ENCODE data around the gene ALAD.
"Not testable (repeated sequence)": the region's sequence is repeated elsewhere in the genome, so short reads cannot be mapped to it uniquely, and the experiment has no call there.

The ALAD gene

DNA sequence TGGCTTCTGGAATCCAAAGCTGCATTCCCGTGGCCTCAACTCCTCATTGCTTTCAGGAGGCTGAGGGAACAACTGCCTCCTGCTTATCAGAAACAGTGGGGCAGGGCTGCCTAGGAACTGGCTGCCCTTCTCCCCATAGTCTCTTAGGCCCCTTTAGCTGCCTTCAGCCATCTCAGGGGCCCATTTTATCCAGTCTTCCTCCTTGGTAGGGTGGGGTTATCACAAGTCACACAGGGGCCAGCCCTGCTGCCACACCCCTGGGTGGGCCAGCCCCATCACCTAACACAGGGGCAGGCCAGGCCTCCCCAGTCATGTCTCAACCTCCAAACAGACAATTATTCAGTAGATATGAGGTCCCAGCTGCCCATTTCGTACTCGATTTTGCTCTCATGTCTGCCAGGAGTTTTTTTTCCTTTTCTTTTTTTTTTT is 3.9 kb downstream of the ALAD start:
- DNase-seq: no peak

DNA sequence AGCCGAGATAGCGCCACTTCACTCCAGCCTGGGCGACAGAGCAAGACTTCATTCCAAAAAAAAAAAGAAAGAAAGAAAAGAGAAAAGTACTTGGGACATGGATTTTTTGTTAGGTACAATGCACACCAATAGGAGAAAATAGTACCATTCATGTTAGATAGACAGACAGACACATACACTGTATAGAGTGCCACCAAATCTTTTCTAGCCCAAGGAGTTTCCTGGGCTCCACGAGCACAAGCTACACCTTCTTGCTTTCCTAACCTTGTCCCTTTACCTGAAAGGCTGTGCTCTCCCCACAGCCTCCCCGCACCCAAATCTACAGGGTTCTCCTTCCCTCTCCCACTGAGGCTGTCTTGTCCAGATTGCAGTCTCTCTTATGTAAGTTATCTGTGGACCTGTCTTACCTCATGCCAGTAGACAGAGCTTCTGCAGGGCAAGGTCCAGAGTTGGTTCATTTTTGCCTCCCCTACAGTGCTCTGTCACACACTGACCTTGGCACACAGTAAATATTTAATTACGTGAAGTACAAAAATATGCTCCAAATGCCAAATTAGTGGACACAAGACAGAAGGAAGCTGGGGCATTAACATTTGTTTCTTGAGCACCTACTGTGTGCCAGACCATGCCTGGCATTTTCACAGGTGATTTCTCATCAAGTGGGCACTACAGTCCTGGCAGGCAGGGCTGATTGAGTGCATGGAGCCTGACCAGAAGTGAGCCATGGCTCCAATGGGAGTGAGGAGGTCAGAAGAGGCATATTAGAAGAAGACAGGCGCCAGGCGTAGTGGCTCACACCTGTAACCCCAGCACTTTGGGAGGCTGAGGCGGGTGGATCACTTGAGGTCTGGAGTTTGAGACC is 5.9 kb downstream of the ALAD start:
- DNase-seq: no peak

DNA sequence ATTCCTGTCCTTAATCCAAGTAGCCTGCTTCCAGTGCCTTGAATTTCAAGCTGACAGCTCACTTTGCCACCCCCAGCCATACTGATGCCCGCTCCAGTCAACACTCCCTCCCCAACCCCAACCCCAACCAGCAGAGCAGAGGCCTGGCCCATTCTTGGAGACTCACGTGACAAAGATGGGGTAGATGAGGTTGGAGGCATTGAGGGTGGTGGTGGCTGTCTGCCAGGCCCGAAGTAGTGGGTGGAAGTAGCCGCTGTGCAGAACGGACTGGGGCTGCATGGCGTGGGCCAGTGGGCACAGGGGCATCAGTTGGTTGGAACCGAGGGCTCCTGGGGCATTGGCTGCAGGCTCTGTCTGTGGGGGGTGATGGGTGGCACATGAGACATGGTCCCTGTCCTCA is 7.8 kb downstream of the ALAD start:
- DNase-seq: no peak

DNA sequence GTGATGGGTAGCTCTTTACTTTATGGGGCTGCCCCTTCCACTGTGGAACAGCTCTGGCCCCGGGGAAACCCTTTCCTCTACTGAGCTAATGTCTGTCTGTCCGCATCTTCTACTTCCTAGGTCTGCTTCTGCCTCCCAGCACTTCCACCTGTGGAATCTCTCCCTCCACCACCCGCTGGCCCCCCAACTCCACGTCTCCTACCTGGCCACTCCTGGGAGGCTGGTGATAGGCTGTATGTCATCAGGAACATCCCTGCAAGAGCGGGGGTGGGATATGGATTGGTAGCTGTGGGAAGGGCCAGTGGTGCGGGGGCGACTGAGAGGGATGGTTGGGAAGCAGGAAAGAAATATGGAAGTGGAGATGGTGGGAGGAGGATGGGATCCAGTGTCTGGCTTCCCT is 9.2 kb downstream of the ALAD start:
- no peak for DNase-seq

DNA sequence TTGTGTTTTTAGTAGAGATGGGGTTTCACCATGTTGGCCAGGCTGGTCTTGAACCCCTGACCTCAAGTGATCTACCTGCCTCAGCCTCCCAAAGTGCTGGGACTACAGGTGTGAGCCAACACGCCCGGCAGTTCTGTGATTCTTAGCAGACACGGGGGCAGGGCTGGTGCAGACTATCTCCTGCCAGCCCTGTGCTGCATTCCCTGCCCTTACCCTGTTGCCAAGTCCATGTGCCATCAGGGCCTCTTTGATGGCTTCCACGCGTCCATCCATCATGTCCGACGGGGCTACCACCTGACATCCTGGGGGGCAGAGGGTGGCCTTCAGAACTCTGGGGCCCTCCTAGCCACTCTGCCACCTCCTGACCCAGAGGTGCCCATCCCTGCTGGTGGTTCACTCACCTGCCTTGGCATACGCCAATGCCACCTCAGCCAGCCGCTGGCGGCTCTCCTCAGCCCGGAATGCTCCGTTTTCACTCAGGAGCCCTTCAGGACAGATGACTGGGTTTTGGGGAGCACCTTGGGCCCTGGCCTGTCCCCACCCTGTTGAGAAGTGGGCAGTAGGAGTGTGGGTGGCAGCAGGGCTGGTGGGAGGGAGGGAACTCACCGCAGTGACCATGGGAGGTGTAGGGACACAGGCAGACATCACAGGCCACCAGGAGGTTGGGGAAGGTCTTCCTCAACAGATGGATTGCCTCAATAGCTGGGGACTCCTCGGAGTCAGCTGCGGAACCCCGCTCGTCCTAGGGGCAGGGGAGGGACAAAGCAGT is 10.7 kb downstream of the ALAD start:
- no peak for DNase-seq

DNA sequence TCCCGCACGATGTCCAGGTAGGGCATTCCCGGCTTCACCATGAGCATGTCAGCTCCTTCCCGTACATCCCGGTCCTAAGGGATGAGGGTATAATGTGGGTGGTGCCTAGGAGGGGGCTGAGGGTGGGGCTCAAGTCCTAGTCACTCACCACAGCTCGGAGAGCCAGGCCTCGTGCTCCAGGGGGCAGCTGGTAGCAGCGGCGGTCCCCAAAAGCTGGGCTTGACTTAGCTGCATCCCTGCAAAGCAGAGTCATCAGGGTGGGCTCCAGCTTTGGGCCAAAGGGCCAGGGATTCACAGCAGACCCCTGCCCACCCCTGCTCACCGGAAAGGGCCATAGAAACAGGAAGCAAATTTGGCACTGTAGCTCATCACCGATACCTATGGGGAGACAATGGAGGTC is 11.6 kb downstream of the ALAD start:
- no peak for DNase-seq

DNA sequence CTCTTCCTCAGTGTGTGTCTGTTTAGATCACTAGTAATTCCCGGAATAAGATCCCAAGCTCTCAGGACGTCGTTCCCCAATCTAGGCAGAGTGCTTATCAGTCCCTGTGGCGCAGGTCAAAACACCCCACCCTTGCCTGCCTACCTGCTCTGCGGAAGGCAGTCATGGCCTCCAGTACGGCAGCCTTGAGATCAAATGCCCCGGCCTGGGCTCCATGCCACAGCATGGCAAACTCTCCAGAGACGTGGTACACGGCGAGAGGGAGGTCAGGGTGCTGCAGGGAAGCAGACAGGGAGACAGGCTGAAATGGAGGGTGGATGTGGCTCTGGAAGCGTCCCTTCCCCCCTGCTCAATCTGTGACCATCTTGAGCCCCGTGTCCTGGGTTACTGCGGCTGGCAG is 12.3 kb downstream of the ALAD start:
- no peak for DNase-seq

DNA sequence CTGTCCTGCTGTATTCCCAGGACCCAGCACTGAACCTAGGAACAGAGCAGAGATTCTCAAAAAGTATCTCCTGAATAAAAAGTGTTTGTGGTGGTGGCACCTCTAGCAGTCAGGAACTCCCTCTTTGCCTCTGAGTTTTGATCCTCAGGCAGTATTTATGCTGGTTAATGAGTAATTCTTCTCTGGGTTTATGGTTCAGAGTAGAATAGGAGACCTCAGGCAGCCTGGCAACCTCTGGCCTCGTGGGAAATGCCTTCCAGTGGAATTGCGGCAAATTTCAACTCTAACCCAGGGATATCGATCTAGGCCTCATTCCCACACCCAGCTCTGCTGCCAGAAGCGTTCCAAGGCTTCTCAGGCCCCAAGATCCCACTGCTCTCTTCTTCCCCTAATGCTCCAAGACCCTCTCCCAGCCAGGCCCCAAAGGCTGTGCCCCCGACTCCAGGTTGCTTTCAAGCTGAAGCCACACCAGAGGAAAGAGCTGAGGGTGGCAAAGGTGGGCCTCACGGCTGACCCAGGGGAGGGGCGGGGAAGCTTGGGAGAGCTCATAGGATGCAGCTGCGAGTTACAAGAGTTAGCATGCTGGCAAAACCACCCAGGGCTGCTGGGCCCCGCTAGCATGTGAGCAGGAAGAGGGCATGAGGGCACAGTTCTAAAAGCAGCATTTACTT is 13.4 kb downstream of the ALAD start:
- DNase-seq: no peak

DNA sequence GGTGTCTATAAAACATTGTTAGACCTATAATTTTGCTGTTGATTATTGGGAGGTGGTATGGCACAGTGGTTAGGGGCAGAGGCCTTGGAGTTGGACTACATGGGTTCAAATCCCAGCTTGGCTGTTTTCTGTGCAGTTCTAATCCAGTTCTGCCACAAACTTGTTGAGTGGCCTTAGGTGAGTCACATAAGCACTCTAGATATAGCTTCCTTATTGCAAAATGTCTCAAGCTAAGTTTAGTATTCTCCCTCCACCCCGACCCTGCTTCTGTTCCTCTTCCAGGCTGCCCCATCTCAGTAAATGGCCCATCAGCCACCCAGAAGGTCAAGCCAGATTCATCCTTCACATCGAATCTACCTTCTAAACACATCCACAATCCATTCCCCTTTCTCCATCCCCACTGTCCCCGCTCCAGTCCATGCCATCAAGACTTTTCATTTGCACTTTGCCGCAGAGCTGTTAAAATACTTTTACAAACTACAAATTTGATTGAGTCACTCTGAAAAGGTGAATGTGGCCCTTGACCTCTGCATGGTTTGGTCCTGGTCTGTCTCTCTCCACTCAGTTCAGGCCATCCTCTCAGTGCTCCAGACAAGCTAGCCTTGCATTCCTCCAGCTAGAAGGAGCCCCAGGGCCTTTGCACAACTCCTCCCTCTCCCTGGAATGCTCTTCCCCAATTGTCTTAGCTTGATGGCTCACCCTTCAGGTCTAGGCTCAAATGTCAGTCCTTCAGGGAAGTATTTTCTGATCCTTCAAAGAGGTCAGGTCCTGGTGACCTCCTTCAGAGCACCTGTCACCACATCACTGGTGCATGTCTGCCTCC is 14.3 kb downstream of the ALAD start:
- DNase-seq: no peak

DNA sequence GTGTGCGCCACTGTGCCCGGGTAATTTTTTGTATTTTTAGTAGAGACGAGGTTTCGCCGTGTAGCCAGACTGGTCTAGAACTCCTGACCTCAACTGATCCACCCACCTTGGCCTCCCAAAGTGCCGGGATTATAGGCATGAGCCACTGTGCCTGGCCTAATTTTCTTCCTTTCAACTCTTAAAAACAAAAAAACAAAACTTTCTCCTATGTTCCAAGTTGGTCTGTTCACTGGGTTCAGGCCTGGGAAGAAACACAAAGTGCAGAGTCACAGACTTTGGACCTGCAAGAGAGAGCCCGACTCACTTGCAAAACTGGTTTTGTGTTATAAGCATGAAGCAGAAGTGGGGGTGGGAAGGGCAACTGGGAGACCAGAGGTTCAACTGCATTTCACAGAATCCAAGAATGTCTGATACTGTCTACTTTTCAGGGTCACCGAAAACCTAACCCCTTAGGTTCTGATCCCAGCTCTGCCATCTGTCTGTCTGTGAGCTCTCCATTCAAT is 19.1 kb downstream of the ALAD start:
- no peak for DNase-seq

DNA sequence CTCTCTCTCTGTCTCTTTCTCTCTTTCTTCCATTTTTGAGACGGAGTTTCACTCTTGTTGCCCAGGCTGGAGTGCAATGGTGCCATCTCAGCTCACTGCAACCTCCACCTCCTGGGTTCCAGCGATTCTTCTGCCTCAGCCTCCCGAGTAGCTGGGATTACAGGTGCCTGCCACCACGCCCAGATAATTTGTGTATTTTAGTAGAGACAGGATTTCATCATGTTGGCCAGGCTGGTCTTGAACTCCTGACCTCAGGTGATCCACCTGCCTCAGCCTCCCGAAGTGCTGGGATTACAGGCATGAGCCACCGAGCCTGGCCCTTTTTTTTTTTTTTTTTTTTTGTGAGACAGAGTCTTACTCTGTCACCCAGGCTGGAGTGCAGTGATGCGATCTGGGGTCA is 19.6 kb downstream of the ALAD start:
- DNase-seq: not testable (repeated sequence)

DNA sequence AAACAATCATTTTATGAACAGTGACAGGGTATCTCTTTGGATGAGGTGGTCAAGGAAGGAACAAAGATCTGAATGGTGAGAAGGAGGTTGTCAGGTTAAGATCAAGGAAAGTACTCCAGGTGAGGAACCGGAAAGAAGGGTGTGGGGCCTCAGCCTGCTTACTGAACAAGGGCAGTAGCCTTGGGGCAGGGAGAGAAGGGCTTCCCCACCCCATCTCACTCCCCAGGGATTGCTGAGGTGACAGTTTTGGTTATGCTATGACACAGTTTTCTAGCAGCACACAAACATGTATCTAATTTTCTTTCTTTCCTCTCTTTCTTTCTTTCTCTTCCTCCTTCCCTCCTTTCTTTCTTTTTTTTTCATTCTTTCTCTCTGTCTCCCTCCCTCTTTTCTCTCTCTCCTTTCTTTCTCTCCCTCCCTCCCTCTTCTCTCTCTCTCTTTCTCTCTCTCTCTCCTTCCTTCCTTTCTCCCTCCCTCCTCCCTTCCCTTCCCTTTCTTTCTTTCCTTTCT is 20.2 kb downstream of the ALAD start:
- DNase-seq: no peak

DNA sequence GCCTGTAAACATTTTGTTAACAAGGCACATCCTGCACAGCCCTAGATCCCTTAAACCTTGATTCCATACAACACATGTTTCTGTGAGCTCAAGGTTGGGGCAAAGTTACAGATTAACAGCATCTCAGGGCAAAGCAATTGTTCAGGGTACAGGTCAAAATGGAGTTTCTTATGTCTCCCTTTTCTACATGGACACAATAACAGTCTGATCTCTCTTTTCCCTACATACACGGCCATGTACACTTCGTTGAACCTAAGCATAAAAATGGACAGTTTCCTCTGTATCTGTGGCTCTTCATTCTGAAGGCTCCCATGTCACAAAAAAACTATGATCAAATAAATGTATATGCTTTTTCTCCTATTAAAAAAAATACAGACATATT is 21.3 kb downstream of the ALAD start:
- not testable (repeated sequence) for DNase-seq

DNA sequence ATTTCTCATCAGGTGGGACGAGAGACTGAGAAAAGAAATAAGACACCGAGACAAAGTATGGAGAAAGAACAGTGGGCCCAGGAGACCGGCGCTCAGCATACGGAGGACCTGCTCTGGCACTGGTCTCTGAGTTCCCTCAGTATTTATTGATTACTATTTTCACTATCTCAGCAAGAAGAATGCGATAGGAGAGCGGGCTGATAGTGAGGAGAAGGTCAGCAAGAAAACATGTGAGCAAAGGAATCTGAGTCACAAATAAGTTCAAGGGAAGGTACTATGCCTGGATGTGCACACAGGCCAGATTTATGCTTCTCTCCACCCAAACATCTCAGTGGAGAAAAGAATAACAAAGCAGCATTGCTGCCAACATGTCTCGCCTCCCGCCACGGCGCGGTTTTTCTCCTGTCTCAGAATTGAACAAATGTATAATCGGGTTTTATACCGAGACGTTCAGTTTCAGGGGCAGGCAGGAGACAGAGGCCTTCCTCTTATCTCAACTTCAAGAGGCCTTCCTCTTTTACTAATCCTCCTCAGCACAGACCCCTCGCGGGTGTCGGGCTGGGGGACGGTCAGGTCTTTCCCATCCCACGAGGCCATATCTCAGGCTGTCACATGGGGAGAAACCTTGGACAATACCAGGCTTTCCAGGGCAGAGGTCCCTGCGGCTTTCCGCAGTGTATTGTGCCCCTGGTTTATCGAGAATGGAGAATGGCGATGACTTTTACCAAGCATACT is 21.8 kb downstream of the ALAD start:
- not testable (repeated sequence) for DNase-seq

DNA sequence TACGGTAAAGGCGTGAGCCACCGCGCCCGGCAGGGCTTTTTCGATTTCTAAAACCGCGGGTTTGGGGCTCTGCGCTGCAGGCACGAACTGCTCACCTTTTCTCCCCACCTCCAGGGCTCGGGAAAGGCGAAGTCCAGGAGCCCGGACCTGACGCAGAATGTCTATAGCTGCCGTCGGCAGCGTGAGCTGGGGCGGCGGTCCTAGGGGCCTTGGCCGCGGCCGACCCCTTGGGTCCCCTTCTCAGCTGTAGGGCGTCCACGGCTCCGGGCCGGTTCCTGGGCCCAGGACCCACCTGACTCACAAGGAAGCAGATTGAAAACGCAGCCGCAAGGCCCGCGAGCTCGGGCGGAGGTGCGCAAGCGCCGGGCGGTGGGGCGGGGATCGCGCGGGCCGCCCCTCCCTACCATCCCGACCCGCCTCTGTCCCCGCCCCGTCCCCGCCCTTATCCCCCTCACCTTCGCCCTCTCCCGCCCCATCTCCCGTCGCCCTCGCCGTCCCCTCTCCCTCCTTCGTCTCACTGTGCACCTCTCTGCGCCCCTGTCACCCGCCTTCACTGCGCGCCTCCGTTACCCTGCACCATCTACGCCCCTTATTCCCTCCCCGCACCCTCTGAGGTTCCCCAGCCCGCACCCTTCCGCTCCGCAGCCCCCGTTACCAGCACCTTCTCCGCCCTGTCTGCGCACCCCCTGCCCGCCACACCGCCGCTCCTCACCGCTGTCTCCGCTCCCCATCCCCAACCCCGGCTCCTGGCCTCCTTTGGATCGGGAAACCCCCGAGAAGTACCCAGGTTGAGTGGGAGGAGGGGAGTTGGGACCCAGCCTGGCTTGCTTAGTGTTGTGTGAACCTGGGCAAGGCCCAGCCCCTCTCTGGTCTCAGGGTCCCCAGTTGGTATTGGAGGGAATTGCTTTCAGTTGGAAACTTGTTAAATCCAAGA is 24.2 kb downstream of the ALAD start, which contains the start of gene HDHD3:
HDHD3 (minus strand) TSS at position 353 of the 934 bp plus-strand sequence. CDS start 2,632 bp downstream, outside the sequence.
- peak; percentile 78 to 88 for DNase-seq

DNA sequence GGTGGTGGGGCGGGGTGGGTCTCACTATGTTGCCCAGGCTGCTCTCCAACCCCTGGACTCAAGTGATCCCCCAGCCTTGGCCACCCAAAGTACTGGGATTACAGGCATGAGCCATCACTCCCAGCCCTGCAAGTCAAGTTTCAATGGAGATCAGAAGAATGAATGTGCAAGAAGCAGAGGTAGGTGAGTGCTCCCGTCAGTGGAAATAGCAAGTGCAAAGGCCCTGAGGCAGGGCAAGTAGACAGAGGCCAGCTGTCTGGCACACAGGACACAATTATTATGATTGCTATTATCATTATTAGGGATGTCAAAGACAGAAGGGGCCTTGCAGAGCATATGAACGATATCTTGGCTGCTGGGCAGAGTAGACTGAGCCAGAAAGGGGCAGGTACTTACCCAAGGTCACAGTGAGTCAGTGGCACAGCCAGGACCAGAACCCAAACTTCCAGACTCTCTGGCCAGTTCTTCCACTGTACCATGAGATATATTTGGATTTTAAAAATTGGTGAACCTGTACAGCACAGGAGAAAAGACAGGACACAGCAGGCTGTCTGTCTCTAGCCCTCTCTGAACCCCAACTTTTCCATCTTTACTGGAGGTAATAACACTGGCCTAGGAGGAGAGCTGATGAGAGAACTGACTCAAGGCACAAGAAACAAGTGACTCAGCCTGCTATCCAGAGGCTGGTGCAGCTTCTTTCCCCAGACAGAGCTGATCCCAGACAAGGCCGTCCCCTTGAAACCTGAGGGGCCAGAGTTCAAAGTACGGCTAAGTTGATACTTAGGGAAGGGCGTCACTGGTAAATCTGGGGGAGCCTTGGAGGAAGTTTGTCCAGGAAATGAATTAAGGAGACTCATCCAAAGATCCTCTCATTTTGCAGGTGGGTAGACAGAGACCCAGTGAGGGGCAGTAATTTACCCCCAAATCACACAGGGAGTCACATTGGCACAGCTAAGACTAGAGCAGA is 25.7 kb downstream of the ALAD start:
- DNase-seq: no peak

DNA sequence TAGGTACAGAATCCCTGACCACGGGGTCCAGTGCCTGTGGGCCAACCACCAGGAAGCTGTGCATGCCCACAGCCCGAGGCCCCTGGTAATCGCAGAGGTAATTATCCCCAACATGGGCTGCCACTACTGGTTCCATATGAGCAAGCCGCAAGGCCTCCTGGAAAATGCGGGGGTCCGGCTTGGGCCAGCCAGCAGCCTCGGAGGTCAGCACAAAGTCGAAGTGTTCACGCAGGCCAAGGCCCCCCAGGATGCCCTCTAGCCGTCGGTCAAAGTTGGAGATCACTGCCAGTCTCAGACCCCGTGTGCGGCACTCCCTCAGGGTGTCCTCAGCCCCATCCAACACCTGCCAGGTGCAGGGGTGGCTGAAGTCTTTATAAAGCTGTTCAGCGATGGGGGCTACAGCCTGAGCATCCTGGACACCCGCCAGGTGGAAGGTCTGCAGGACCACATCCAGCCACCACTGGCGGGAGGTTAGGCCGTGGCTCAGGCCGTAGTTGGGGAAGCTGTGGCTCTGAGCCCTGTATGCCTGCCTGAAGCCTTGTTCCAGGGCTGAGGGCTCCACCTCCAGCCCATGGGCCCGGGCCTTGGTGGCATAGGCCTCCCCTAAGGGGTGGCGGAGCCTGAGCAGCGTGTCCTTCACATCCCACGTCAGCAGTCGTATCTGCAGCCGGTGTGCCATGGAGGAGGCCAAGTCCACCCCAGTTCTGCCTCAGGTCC is 27.2 kb downstream of the ALAD start:
- DNase-seq: no peak

DNA sequence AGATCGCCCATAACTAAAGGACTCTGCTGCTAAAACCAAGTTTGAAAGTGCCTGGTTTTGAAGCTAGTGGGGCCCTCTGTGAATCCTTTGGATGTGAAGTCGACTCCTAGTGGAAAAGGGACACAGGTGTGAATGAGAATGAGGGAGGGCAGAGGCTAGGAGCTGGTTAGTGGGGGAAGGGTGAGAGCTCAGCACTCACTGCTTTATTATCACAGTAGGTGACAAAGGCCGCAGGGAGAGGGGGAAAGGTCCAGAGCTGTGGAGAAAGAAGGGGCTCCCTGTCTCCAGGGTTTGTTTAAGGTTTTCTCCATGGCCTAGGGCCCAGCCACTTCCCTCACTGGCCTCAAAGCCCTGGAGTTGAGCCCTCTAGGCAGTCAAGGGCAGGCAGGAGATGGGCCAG is 27.8 kb downstream of the ALAD start:
- DNase-seq: no peak
